Subcutaneous abdominal adipose tissue (tissue), 5 donors: ENCODE measurements around the gene OSTC.
A peak's percentile ranks its signal among the peaks of the same experiment; 100 is the strongest.

Source experiments
- H3K27ac ChIP-seq: one replicate; pipeline ENCODE4 v1.7.0; 2013; ENCODE audit warnings: low read depth, mild to moderate bottlenecking, inconsistent platforms, low read length, moderate library complexity
- H3K27me3 ChIP-seq, 5 donors: one replicate each; pipeline ENCODE4 v1.7.0; 2013; ENCODE audit warnings: low read length in 5 of 5, inconsistent platforms in 1 of 5; ENCODE audit not compliant: control insufficient read depth in 5 of 5, insufficient read depth in 4 of 5
- H3K36me3 ChIP-seq, 5 donors: one replicate each; pipeline ENCODE4 v1.7.0; 2013; ENCODE audit warnings: low read length in 5 of 5; ENCODE audit not compliant: control insufficient read depth in 5 of 5, insufficient read depth in 5 of 5
- H3K4me1 ChIP-seq, 5 donors: one replicate each; pipeline ENCODE4 v1.7.0; 2013; ENCODE audit warnings: low read length in 5 of 5, mild to moderate bottlenecking in 3 of 5, moderate library complexity in 1 of 5; ENCODE audit not compliant: control insufficient read depth in 5 of 5, insufficient read depth in 5 of 5
- H3K4me3 ChIP-seq, 5 donors: one replicate each; pipeline ENCODE4 v1.7.0; 2013; ENCODE audit warnings: low read length in 5 of 5, low read depth in 1 of 5
- H3K9ac ChIP-seq, 5 donors: one replicate each; pipeline ENCODE4 v1.7.0; 2013; ENCODE audit warnings: low read length in 5 of 5, mild to moderate bottlenecking in 4 of 5, moderate library complexity in 3 of 5
- H3K9me3 ChIP-seq, 5 donors: one replicate each; pipeline ENCODE4 v1.7.0; 2013; ENCODE audit warnings: low read length in 5 of 5; ENCODE audit not compliant: control insufficient read depth in 5 of 5
- donor health status: healthy.
- donor health status: healthy.
- donor health status: healthy.
- donor health status: healthy.
- donor health status: healthy.

Gene OSTC

GRCh38 chr4:108644237-108644636 is 6.2 kb upstream of the OSTC start:
- Histone ChIP-seq H3K4me3 (no peak overlapping the region), H3K27ac (no peak overlapping the region), H3K9ac (no peak overlapping the region), H3K36me3 (no peaks in the 10 kb centered on the region), H3K27me3 (no peaks in the 10 kb centered on the region), H3K4me1 (peaks cover 0 to 4% (median 0%) of the 10 kb centered on the region in 5 donors), H3K9me3 (no peaks in the 10 kb centered on the region)

DNA sequence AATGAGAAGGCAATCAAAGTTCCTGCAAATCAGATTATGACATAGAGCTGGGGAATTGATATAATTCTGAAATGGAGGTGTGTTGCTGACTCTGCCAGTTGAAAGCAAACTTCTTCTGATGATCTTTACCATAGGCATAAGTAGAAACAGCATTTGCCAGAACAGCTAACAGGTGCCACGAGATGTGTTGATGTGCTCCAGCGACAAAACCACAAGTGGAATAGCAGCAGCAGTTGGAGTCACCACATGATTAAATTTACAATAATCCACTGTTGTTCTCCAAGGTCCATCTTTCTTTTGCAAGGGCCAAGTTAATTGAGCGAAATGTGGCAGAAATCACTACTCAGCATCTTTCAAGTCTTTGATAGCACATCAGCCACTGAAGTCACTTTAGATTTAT is 3.7 kb upstream of the OSTC start:
- Histone ChIP-seq H3K36me3 (no peaks in the 10 kb centered on the region), H3K4me3 (no peak overlapping the region), H3K27ac (no peak overlapping the region), H3K27me3 (no peaks in the 10 kb centered on the region), H3K9me3 (no peaks in the 10 kb centered on the region), H3K4me1 (peaks cover 0 to 14% (median 13%) of the 10 kb centered on the region in 5 donors), H3K9ac (no peak overlapping the region)

GRCh38 chr4:108649863-108650211 is 562 bp upstream of the OSTC start:
- no peaks in the 10 kb centered on the region for H3K36me3 ChIP-seq
- H3K4me3 ChIP-seq = peak overlapping the region in 4 of 5 donors; percentile 54 to 83 (median 82)
- peak overlapping the region; percentile 91 for H3K27ac ChIP-seq

DNA sequence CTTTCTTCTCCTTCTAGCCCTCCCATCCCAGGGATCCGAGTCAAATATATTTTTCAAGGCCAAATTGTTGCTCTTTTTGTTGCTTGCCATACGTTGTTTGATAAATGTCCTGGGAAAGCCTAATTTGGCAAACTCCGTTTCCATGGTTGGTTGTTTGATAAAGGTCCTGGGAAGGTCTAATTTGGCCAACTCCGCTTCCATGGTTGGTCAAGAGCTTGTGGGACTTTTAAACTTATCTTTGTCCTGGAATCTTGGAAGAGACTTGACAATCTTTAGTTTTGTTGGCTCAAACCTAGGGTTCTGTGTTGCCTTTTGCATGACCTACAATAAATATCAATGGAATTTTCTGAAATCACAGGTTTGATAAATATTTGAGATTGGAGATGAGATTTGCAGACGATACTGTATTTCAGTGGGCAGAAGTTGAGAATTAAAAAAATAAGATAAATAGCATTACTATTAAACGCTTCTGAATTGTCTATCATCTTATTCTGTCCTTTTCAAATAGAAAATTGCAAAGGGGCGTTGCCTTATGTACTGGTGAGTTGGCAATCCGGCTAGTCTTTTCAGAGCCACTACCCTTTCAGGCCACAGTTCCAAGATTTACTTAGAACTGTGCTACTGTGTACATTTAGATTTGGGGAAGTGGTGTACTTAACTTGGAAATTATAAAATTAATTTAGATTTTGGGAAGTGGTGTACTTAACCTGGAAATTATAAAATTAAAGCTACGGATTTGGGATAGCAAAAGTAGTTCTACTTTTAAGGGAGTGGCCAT is 804 bp downstream of the OSTC start:
- H3K4me1 ChIP-seq = peaks cover 0 to 23% (median 14%) of the 10 kb centered on the region in 5 donors
- no peaks in the 10 kb centered on the region for H3K9me3 ChIP-seq
- H3K9ac ChIP-seq = peak overlapping the region; percentile 59 to 94 (median 87)
- H3K4me3 ChIP-seq = peak overlapping the region; percentile 81 to 98 (median 83)
- peak overlapping the region; percentile 91 for H3K27ac ChIP-seq
- H3K27me3 ChIP-seq = no peaks in the 10 kb centered on the region
- peaks cover 0 to 4% (median 0%) of the 10 kb centered on the region in 5 donors for H3K36me3 ChIP-seq

More at GRCh38 chr4:108649863-108650211, 562 bp upstream of the OSTC start:
- Histone ChIP-seq H3K4me1 (peaks cover 0 to 23% (median 14%) of the 10 kb centered on the region in 5 donors), H3K9me3 (no peaks in the 10 kb centered on the region), H3K27me3 (no peaks in the 10 kb centered on the region), H3K9ac (peak overlapping the region in 3 of 5 donors; percentile 81 to 94 (median 87))

GRCh38 chr4:108662629-108663028 is 12.2 kb downstream of the OSTC start:
- no peak overlapping the region for H3K27ac ChIP-seq
- H3K9ac ChIP-seq = no peak overlapping the region
- H3K4me3 ChIP-seq = no peak overlapping the region
- no peaks in the 10 kb centered on the region for H3K4me1 ChIP-seq
- peaks cover 31 to 51% (median 46%) of the 10 kb centered on the region in 5 donors for H3K36me3 ChIP-seq
- no peaks in the 10 kb centered on the region for H3K27me3 ChIP-seq
- no peaks in the 10 kb centered on the region for H3K9me3 ChIP-seq

- Histone ChIP-seq H3K27me3 (no peaks in the 10 kb centered on the region), H3K9me3 (no peaks in the 10 kb centered on the region), H3K4me1 (no peaks in the 10 kb centered on the region), H3K9ac (no peak overlapping the region), H3K4me3 (no peak overlapping the region), H3K27ac (no peak overlapping the region), H3K36me3 (peaks cover 0 to 17% (median 10%) of the 10 kb centered on the region in 5 donors)
Observed at GRCh38 chr4:108674356-108674977, 24.1 kb downstream of the OSTC start.

DNA sequence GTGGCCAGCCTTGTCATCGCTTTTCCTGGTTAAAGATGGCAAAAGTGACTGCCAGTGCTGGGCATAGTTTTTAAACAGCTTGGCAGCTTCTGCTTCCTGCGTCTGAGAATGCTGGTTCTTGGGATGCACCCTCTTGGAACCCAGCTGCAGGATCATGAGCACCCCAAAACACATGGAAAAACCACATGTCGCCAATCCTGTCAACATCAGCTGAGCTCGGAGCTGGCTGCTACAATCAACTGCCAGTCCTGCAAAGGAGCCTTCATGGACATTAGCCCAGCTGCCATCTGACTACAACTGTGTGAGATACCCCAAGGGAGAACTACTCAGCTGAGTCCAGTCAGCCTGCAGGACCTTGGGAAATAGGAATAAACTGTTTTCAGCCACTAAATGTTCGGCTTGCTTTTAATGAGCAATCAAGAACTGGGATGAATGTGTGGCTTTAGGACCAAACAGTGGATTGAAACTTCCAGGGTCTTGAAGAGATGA is 31.0 kb downstream of the OSTC start:
- no peaks in the 10 kb centered on the region for H3K9me3 ChIP-seq
- no peak overlapping the region for H3K4me3 ChIP-seq
- peaks cover 0 to 10% (median 4%) of the 10 kb centered on the region in 5 donors for H3K36me3 ChIP-seq
- H3K4me1 ChIP-seq = peaks cover 0 to 11% (median 0%) of the 10 kb centered on the region in 5 donors
- H3K27me3 ChIP-seq = no peaks in the 10 kb centered on the region
- H3K9ac ChIP-seq = no peak overlapping the region
- H3K27ac ChIP-seq = no peak overlapping the region

GRCh38 chr4:108683479-108683878 is 33.1 kb downstream of the OSTC start:
- Histone ChIP-seq H3K4me3 (no peak overlapping the region), H3K4me1 (peaks cover 0 to 11% (median 0%) of the 10 kb centered on the region in 5 donors), H3K27me3 (no peaks in the 10 kb centered on the region), H3K36me3 (peaks cover 0 to under 1% (median 0%) of the 10 kb centered on the region in 5 donors), H3K27ac (no peak overlapping the region), H3K9me3 (no peaks in the 10 kb centered on the region), H3K9ac (no peak overlapping the region)

DNA sequence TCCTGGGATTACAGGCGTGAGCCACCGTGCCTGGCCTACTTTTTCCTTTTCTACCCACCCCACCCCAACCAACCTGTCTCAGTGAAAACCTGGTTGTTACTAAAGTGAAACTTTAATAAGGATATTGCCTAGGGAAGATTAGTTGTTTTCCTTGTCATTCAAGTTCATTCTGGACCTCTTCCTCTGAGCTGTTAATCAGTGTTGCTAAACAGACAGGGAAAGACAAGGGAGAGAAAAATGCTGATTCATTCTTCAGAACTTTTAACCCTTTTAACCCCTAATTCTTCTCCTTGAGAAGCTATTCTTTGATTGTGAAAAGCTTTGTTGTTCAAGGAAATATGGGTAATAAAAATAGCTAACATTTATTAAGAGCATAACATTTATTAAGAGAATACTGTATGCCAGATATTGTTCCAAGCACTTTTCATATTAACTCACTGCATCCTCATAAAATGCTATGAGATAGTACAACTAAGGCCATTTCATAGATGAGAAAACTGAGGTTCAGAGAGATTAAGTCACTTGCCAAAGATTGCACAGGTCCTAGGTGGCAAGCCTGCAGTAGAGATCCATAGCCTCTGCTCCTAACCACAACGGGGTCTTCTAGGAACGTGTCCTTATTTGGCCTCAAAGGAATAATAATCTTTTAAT is 34.8 kb downstream of the OSTC start:
- Histone ChIP-seq H3K27ac (no peak overlapping the region), H3K9ac (no peak overlapping the region), H3K4me3 (no peak overlapping the region), H3K4me1 (peaks cover 0 to 11% (median 0%) of the 10 kb centered on the region in 5 donors), H3K27me3 (no peaks in the 10 kb centered on the region), H3K9me3 (no peaks in the 10 kb centered on the region), H3K36me3 (no peaks in the 10 kb centered on the region)

- Histone ChIP-seq H3K4me3 (no peak overlapping the region), H3K27ac (no peak overlapping the region)
Observed at GRCh38 chr4:108690738-108691137, 40.3 kb downstream of the OSTC start.

More at GRCh38 chr4:108690738-108691137, 40.3 kb downstream of the OSTC start:
- H3K27me3 ChIP-seq = no peaks in the 10 kb centered on the region
- peaks cover 0 to 4% (median 0%) of the 10 kb centered on the region in 5 donors for H3K4me1 ChIP-seq
- no peak overlapping the region for H3K9ac ChIP-seq
- no peaks in the 10 kb centered on the region for H3K9me3 ChIP-seq
- H3K36me3 ChIP-seq = no peaks in the 10 kb centered on the region
